DOHH2 (cell line): ENCODE data around the gene NDRG3.

ENCODE experiments used
- CTCF ChIP-seq: fragments of 200-600 bp; sonication (generic); IDR thresholded peaks from one replicate; pipeline ENCODE4 v1.5.1; 2014; ENCODE audit warnings: antibody characterized with exemption, mild to moderate bottlenecking, low read depth, low read length; ENCODE audit not compliant: poor library complexity, severe bottlenecking
- EZH2phosphoT487 ChIP-seq: fragments of 200-600 bp; sonication (generic); IDR thresholded peaks from 2 replicates; pipeline ENCODE4 v1.6.1; 2017; ENCODE audit warnings: borderline replicate concordance, mild to moderate bottlenecking, antibody characterized with exemption, low read length, moderate library complexity, mixed read lengths

- no peak for TF ChIP-seq CTCF
- TF ChIP-seq EZH2phosphoT487: no peak
Measured at GRCh38 chr20:36756496-36756895, 10.6 kb upstream of the NDRG3 start.
